Ishikawa (cell line): ENCODE results near the gene MAK.

ENCODE experiments used
- CEBPB ChIP-seq: IDR thresholded peaks from 2 replicates; pipeline ENCODE4 v1.6.1; 2012
- CREB1 ChIP-seq: IDR thresholded peaks from 2 replicates; pipeline ENCODE4 v1.6.1; 2012; ENCODE audit warnings: low read depth
- EGR1 ChIP-seq: IDR thresholded peaks from 2 replicates; pipeline ENCODE4 v1.6.1; 2012
- EP300 ChIP-seq: IDR thresholded peaks from 2 replicates; pipeline ENCODE4 v1.6.1; 2012; ENCODE audit warnings: borderline replicate concordance
- FOXM1 ChIP-seq: IDR thresholded peaks from 2 replicates; pipeline ENCODE4 v1.6.1; 2012; ENCODE audit warnings: low read depth, borderline replicate concordance
- NFIC ChIP-seq: IDR thresholded peaks from 2 replicates; pipeline ENCODE4 v1.6.1; 2012
- RAD21 ChIP-seq: IDR thresholded peaks from 2 replicates; pipeline ENCODE4 v1.6.1; 2012; ENCODE audit warnings: low read depth
- REST ChIP-seq: IDR thresholded peaks from 2 replicates; pipeline ENCODE4 v1.6.1; 2012; ENCODE audit warnings: low read depth, mild to moderate bottlenecking
- TAF1 ChIP-seq: IDR thresholded peaks from 2 replicates; pipeline ENCODE4 v1.6.1; 2012; ENCODE audit warnings: low read depth, mild to moderate bottlenecking
- TCF12 ChIP-seq: IDR thresholded peaks from 2 replicates; pipeline ENCODE4 v1.6.1; 2012; ENCODE audit warnings: low read depth
- TEAD4 ChIP-seq: IDR thresholded peaks from 2 replicates; pipeline ENCODE4 v1.6.1; 2012
- USF1 ChIP-seq: IDR thresholded peaks from 2 replicates; pipeline ENCODE4 v1.6.1; 2012
- YY1 ChIP-seq: IDR thresholded peaks from 2 replicates; pipeline ENCODE4 v1.6.1; 2012; ENCODE audit warnings: low read depth
- ZBTB7A ChIP-seq: IDR thresholded peaks from 2 replicates; pipeline ENCODE4 v1.6.1; 2012; ENCODE audit warnings: low read depth
- TF ChIP-seq, protein P1 (sequence below): IDR thresholded peaks from 2 replicates; pipeline ENCODE4 v1.6.1; 2012

The MAK gene

DNA sequence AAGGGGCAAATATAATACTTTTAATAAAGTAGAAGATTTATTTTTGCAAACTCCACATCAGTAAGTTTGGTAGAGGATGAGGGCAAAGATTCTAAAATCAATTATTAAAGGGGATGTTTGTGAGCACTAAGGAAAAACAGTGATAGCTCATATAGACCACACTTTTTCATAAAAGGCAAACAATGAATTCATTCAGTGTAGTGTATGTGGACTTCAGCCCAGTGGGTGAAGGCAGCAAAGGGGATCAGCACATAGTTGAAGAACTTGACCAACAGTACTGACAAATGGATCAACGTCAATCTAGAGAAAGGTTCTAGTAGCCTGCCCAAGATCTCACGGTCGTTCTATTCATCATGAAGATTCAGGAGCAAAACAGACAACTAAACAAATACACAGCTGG is 45.3 kb downstream of the MAK start:
- TF ChIP-seq ZBTB7A = no peak
- TF ChIP-seq YY1 = no peak
- TF ChIP-seq REST = no peak
- no peak for TF ChIP-seq NFIC
- no peak for TF ChIP-seq TAF1
- no peak for TF ChIP-seq CREB1
- TF ChIP-seq EGR1 = no peak
- TF ChIP-seq EP300 = no peak
- no peak for TF ChIP-seq TEAD4
- no peak for TF ChIP-seq TCF12
- TF ChIP-seq RAD21 = no peak
- TF ChIP-seq USF1 = no peak
- TF ChIP-seq, protein P1, sequence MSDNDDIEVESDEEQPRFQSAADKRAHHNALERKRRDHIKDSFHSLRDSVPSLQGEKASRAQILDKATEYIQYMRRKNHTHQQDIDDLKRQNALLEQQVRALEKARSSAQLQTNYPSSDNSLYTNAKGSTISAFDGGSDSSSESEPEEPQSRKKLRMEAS = no peak
- no peak for TF ChIP-seq CEBPB
- TF ChIP-seq FOXM1 = no peak

GRCh38 chr6:10792101-10792500 is 46.2 kb downstream of the MAK start:
- TF ChIP-seq, protein P1 = no peak

DNA sequence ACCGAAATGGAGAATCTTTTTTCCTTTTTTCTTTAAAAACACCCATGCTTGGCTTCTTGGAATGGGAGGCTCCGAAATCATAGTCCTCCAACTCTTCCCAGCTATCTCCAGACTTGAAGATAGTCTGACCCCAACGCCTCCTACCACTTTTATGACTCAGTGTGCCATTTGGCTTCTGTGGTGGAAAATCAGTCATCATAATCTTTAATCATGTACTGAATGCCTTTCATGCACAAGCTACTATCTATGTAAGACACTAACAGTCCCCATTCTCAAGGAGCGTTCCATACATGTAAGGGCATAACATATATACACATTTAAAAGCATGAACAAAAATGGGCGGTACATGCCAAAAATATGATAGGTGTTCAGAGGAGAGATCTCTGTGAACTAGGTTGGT is 46.7 kb downstream of the MAK start:
- no peak for TF ChIP-seq CEBPB
- TF ChIP-seq TCF12 = no peak
- TF ChIP-seq FOXM1 = no peak
- TF ChIP-seq NFIC = no peak
- no peak for TF ChIP-seq ZBTB7A
- no peak for TF ChIP-seq RAD21
- TF ChIP-seq CREB1 = no peak
- TF ChIP-seq YY1 = no peak
- no peak for TF ChIP-seq EP300
- TF ChIP-seq TAF1 = no peak
- no peak for TF ChIP-seq USF1
- no peak for TF ChIP-seq REST
- no peak for TF ChIP-seq TEAD4
- TF ChIP-seq EGR1 = no peak
- TF ChIP-seq, protein P1 = no peak

DNA sequence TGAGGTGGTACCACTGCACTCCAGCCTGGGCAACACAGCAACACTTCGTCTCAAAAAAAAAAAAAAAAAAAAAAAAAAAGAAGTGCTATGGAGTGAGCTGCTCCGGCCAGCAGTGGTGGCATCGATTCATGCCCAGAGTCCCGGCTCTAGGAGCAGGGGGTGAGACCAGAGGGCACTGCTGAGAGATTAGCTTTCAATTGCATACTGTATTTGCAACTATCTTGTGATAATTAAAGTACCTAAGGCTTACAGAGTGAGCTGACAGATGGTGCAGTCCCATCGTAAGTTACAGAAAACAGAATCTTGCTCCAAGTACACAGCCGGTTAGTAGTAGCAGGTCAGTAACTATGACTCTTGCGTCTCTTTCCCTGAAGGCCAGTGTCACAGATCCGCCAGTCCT is 59.3 kb downstream of the MAK start:
- TF ChIP-seq TCF12 (no peak), TEAD4 (no peak), CEBPB (no peak), ZBTB7A (no peak), FOXM1 (no peak), YY1 (no peak), RAD21 (no peak)

DNA sequence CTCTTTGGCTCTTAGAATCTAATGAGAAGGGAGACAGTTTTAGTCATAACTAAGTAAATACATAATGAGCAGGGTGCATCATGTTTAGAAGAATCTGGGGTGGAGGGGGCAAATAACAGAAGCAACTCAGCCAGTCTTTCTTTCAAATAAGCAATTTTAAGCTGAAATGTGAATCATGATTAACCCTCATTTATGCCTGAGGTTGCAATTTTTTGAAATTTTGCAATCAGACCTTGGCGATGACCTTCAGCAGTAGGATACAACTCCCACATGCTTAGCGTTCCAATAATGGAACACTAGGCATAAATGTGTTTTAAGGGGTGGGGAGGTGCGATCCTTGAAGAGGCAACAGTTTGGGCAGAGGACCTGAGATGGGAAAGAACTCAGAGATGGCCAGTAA is 60.1 kb downstream of the MAK start:
- no peak for TF ChIP-seq CREB1
- TF ChIP-seq USF1 = no peak
- TF ChIP-seq CEBPB = no peak
- no peak for TF ChIP-seq YY1
- TF ChIP-seq REST = no peak
- TF ChIP-seq EP300 = no peak
- TF ChIP-seq TCF12 = no peak
- no peak for TF ChIP-seq ZBTB7A
- no peak for TF ChIP-seq NFIC
- TF ChIP-seq, protein P1 = no peak
- no peak for TF ChIP-seq RAD21
- TF ChIP-seq TAF1 = no peak
- TF ChIP-seq TEAD4 = no peak
- TF ChIP-seq FOXM1 = no peak
